ENCODE results near the gene CKAP5.
"Not testable (repeated sequence)": the region's sequence is repeated elsewhere in the genome, so short reads cannot be mapped to it uniquely, and the experiment has no call there.

Gene CKAP5

GRCh38 chr11:46850829-46851380, 4.8 kb upstream of the CKAP5 start:
- DNase-seq, result no peak

DNA sequence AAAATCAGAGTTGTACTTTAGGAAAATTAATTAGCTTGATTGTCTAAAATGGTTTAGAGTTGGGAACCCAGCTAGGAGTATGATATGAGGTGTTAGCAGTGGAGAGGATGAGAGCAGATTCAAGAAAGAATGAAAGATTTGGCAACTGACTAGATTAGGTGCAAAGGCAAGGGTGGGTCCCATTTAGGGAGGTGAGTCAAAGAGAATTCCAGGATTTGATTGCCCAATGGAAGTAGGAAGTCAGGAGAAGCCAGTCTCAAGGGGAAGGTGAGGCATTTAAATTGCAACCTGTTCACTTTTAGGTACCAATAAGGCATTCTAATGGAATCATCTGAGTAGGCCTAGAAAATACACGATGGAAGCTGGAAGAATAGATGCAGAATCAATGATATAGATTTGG, 3.6 kb upstream of the CKAP5 start:
- no peak for DNase-seq

DNA sequence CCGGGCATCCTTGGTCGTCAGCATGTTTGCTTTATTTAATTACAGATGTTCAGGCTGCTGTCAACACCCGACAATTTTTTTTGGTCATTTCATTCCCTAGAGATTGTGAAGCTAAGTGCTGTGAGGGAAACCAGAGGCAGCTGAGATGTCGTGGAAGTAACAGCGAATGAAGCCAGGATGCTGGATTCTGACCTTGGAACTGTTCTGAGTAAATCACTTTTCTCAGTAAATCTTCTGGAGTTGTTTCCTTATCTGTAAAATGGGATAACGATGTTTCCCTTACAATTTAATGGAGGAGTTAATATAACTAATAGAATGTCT, 390 bp upstream of the CKAP5 start:
- DNase-seq, result no peak

DNA sequence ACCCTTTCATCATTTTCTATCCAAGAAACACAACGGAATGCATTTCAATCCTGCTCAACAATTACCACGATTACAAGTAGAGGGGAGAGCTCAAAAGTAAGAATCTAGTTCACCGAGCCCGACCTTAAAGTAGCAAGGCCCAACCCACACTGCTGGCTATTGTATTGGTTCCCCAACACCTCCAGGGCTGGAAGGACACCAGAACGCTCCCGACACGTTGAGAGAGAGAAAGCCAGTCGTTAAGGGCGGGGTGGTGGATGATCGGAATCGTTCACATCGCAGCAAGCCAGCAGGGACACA, 690 bp downstream of the CKAP5 start:
- DNase-seq, result no peak

DNA sequence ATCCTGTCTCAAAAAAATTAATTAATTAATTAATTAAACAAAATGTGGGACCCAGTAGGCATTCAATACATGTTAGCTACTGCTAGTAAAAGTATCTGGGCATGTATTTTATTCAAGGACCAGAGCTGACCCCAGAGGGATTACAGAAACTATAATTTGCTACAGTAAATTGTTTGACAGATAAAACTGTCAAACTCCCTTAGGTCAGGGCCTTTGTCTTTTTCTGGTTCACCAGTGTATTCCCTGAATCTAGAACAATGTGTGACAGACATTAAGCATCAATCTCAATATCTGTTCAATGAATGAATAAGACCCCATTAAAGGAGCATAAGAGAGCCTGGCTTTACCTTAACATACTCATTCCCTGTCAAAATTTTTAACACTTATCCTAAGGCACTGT, 6.0 kb downstream of the CKAP5 start:
- DNase-seq, result no peak

- no peak for DNase-seq
Observed at GRCh38 chr11:46838501-46838900, 7.6 kb downstream of the CKAP5 start.

- no peak for DNase-seq
Observed at GRCh38 chr11:46837860-46838259, 8.2 kb downstream of the CKAP5 start.

- DNase-seq, result no peak
Observed at GRCh38 chr11:46836870-46837269, 9.2 kb downstream of the CKAP5 start.

DNA sequence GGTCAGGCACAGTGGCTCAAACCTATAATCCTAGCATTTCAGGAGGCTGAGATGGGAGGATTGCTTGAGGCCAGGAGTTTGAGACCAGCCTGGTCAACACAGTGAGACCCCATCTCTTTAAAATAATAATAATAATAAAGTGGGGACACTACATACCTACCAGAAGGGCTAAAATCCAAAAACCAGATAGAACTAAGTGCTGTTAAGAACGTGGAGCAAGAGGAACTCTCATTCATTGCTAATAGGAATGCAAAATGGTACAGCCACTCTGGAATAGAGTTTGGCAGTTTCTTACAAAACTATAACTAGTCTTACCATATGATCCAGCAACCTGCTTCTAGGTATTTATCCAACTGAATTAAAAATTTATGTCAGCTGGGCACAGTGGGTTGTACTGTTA, 9.6 kb downstream of the CKAP5 start:
- no peak for DNase-seq

DNA sequence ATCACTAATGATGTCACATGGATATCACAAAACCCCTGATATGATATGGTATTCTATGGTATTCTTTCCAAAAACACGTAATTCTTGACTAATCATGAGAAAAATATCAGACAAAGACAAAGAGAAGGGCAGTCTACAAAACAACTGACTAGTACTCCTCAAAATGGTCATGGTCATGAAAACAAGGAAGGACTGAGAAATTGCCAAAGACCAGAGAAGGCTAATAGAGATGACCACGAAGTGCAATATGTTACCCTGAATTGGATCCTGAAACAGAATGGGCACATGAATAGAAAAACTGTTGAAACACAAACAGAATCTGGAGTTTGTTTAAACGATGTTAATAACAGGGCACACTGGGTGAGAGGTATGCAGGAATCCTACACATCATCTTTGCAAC, 10.2 kb downstream of the CKAP5 start:
- DNase-seq, result peak; percentile 59 to 61

DNA sequence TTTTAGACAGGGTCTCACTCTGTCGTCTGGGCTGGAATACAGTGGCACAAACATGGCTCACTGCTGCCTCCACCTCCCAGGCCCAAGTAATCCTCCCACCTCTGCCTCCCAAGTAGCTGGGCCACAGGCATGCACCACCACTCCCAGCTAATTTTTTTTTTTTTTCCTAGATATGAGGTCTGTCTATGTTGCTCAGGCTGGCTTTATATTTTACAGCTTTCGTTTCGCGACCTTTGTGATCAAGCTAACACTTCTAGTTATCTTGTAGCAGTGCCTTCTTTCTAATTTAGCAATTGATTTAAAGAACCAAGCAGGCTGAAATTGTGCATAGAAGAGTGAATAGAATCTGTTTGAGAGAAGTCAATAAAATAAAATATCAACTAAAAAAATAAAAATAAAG, 11.3 kb downstream of the CKAP5 start:
- no peak for DNase-seq

DNA sequence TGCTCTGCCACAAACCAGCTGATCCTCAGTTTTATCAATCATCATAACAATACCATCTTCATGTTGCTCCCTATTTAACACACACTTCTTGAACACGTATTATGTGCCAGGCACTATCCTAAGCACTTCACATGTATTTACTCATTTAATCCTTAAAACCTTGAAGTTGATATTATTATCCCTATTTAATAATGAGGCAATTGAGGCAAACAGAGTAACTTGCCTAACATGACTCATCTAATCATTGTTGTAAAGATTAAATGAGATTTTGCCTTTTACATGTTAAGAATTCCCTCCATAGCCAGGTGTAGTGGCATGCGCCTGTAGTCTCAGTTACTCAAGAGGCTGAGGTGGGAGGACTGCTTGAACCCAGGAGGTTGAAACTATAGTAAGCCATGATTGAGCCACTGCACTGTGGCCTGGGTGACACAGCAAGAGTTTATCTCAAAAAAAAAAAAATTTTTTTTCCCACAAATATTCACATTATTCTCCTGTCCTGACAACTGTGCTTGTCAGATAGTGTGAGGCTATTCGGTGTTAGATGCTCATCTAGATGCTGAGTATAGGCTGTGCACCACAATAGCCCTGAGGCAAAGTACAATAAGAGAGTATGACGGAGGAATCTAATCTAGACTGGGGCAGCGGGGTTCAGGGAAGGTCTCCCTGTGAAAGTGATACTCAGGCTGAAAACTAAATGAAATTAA, 13.4 kb downstream of the CKAP5 start:
- DNase-seq, result no peak

DNA sequence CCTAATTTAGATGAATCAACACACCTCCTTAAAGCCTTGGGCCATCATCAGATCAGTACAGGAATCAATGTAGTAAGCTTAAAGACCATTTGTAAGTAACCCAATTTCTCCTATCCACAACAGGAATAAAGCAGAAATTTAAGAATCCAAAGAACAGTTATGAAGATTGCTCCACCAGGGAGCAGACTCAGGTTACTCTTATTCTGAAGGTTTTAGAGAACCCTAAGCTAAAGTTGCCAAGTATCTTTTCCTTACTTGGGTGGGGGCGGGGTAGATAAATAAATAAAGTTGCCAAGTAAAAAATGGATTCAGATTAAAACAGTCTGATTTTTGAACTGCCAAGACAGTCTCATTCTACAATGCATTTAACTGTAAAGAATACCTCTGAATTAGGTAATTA, 18.1 kb downstream of the CKAP5 start:
- DNase-seq, result no peak

- no peak for DNase-seq
Observed at GRCh38 chr11:46826310-46827044, 19.6 kb downstream of the CKAP5 start.

DNA sequence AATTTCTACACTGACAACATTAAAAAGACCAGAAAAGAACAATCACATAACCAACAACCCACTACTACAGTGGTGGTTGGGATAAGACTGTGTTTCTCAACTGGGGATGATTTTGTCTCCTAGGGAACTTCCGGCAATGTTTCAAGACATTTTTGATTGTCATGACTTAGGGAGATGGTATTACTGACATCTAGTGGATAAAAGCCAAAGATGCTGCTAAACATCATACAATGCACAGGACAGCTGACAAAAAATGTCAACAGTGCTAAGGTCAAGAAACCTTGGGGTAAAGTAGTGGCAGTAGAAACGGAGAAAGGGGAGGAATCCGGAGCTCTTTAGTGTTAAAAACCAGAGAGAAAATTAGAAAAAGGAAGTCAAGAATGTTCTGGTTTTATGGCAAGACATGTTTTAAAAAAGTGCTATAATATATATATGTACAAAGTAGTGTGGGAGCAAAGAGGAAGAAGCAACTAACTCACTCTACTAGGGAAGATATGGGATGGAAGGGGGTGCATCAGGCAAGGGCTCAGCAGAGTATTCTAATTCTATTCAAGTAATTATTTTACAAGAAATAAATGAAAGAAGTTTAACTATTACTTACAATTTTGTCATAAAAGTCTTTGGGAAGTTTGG, 37.2 kb downstream of the CKAP5 start:
- peak; percentile 34 to 36 for DNase-seq

DNA sequence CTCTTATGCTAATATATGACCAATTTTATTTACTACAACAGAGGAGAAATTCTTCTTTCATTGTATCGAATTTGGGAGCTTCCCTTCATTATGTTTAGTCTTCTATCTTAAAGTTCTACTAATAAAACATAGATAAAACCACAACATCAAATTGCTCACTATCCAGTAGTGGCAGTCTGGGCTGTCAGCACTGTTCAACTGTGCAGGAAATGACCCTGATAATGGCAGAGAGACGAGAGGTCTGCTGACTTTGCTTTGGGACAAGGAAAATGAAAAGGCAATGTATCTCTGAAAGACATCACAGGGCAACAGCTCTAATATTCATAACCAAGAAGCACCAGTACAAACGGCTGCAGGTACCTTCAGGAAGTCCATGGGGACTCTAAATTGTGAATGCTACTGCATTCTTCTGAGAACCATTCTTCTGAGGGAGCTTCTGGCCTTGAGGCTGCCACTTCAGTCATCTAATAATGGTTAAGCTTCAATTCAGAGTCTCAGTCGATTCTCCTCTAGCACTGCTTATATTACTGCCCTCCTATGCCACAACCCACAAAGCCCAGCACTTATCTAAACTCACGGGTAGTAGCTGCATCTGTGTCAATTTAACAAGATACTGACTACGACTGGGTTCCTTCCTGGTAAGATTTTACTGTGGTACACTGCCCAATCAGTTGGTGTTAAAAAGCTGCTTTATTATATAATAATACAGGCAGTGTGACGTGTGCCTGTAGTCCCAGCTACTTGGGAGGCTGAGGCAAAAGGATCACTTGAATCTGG, 44.2 kb downstream of the CKAP5 start:
- no peak for DNase-seq

DNA sequence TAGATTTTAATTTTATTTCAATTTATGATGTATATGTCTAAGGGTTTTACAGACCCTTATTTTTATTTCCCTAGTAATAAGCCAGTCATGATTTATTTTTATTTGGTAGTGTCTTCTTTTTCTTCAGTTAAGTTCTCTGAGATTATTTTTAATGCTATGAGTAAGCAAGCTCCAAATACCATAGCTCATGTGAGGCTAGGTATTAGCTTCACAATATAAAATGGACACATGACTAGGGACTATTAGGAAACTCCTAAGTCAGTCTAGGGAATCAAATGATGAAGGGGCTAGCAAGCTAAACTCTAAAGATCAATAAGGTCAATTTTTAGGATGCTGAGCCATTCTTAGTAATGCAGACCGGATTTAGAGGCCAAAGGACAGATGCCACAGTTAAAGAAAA, 45.9 kb downstream of the CKAP5 start:
- DNase-seq, result no peak

GRCh38 chr11:46799725-46800124, 46.4 kb downstream of the CKAP5 start:
- not testable (repeated sequence) for DNase-seq

DNA sequence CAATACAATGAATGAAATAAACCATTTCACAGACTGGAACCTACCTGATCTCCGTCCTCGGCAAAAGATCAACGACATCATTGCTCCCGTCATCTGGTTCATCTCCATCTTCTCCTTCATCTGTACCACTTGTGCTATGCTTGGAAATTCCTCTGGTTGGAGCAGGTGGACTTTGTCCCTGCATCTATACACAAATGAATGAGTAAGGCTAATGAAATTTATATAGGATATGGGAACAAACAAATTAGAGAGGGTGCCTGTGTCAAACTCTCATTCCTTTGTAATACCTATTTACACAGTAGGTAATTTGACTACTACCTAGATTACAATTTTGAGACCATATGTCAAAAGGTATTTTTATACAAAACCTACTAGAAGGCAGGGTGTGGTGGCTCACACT, 67.7 kb downstream of the CKAP5 start:
- DNase-seq, result no peak

DNA sequence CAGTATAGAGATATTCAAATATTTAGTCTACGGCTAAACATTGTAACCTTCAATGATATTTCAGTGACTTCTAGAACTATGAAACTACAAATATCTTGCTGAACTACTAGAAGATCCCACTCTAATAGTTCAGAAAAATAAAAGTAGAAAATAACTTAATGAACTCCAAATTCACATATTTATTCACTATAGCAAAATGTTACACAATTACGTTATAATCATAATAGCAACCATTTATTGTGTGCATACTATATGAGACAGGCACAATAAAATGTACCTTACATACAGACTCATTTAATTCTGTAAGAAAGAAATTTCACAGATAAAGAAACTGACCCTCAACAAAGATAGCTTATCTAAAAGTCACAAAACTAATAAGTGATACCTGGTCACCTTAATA, 69.2 kb downstream of the CKAP5 start:
- DNase-seq, result no peak

DNA sequence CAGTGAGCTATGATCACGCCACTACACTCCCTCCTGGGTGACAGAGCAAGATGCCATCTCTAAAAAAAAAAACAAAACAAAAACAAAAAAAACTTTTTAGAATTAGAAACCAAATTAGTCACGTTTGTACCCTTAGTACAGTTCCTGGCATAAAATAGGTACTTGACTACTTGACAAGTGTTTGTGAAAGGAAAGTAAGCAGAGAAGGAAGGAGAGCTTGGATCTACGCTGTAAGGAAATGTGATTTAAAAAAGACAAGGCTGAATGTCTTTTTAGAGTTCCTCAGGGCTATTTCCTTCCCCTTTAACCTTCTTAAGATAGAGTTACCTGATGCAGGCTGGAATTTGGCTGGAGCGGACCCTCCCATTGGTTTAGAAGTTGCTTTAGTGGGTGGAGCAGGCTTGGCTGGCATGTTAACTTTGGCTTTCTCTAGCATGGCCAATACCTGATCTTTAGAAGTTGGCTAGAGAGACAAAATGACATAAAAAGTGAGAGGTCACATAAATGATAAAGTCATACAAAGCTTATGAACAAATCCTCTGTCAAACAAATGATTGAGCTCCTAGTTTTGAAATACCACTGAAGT, 76.4 kb downstream of the CKAP5 start:
- no peak for DNase-seq

DNA sequence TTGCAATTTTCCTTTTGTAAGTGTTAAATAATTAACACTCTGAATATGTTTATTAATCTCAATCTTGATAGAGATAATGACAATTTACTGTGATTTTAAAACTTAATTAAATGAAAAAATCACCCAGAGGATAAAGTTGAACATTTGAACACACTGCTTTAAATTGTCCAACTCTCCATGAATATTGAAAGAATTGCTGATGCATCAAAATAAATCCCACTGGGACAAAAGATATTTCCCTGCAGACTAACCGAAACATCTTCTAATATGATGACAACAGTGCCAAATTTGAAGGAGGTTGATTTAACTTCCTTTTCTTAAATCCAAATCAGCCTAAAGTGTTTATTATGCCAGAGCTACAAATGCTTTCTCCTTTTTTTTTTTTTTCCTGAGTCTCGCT, 79.4 kb downstream of the CKAP5 start:
- DNase-seq, result no peak

GRCh38 chr11:46762248-46762647, 83.8 kb downstream of the CKAP5 start:
- no peak for DNase-seq

Measured in AML-193 (cell line).